Neural progenitor cell (in vitro differentiated cells): ENCODE measurements around the gene GNG10. TPM values are rescaled to one million over a fixed set of nuclear protein-coding genes. Genes with fewer than 3 reads are reported as not detected.

ENCODE experiments used
- DNase-seq: peaks from one replicate; pipeline ENCODE4 v3.0.0-alpha.2; 2016; ENCODE audit warnings: low spot score
- H2AFZ ChIP-seq: fragments of 200-600 bp; sonication (generic); replicated peaks from 2 replicates; pipeline ENCODE4 v1.6.1; 2016; ENCODE audit warnings: antibody characterized with exemption
- H3F3A ChIP-seq: fragments of 200-600 bp; sonication (generic); 2 replicates; pipeline ENCODE4 v1.6.1; 2016; ENCODE audit warnings: antibody characterized with exemption, low read depth
- H3K27ac ChIP-seq: fragments of 200-600 bp; sonication (generic); 2 replicates; pipeline ENCODE4 v1.5.1; 2016; ENCODE audit warnings: mild to moderate bottlenecking
- H3K27me3 ChIP-seq: fragments of 200-600 bp; sonication (generic); 2 replicates; pipeline ENCODE4 v1.6.1; 2016; ENCODE audit warnings: mild to moderate bottlenecking, moderate library complexity
- H3K36me3 ChIP-seq: fragments of 200-600 bp; sonication (generic); 2 replicates; pipeline ENCODE4 v1.5.1; 2016
- H3K4me1 ChIP-seq: fragments of 200-600 bp; sonication (generic); 2 replicates; pipeline ENCODE4 v1.6.1; 2016; ENCODE audit warnings: mixed run types
- H3K4me2 ChIP-seq: fragments of 200-600 bp; sonication (generic); 2 replicates; pipeline ENCODE4 v1.6.1; 2016
- H3K4me3 ChIP-seq: fragments of 200-600 bp; sonication (generic); 2 replicates; pipeline ENCODE4 v1.5.1; 2016
- H3K79me2 ChIP-seq: fragments of 200-600 bp; sonication (generic); 2 replicates; pipeline ENCODE4 v1.6.1; 2016; ENCODE audit warnings: low read depth
- H3K9ac ChIP-seq: fragments of 200-600 bp; sonication (generic); 2 replicates; pipeline ENCODE4 v1.6.1; 2016
- H3K9me3 ChIP-seq: fragments of 200-600 bp; sonication (generic); 2 replicates; pipeline ENCODE4 v1.5.1; 2016; ENCODE audit warnings: low read depth
- H4K20me1 ChIP-seq: fragments of 200-600 bp; sonication (generic); 2 replicates; pipeline ENCODE4 v1.6.1; 2016; ENCODE audit warnings: low read depth
- H3K27ac Mint-ChIP-seq: 3 replicates; pipeline ENCODE4 v1.8.0; 2021; ENCODE audit warnings: mixed read lengths
- H3K27me3 Mint-ChIP-seq: 2 replicates; pipeline ENCODE4 v1.8.0; 2022; ENCODE audit warnings: low read depth, mild to moderate bottlenecking, inconsistent platforms, moderate library complexity, mixed read lengths; ENCODE audit not compliant: insufficient read depth
- H3K36me3 Mint-ChIP-seq: 3 replicates; pipeline ENCODE4 v1.8.0; 2021; ENCODE audit warnings: mixed read lengths
- H3K4me1 Mint-ChIP-seq: 3 replicates; pipeline ENCODE4 v1.8.0; 2021; ENCODE audit warnings: mixed read lengths
- H3K4me3 Mint-ChIP-seq: 3 replicates; pipeline ENCODE4 v1.8.0; 2021; ENCODE audit warnings: mild to moderate bottlenecking, moderate library complexity, mixed read lengths
- H3K9me3 Mint-ChIP-seq: 3 replicates; pipeline ENCODE4 v1.8.0; 2020; ENCODE audit warnings: mixed read lengths
- EZH2 ChIP-seq: fragments of 200-600 bp; sonication (generic); IDR thresholded peaks from 2 replicates; pipeline ENCODE4 v1.6.1; 2017; ENCODE audit warnings: antibody characterized with exemption, mild to moderate bottlenecking, moderate library complexity
- EZH2phosphoT487 ChIP-seq: fragments of 200-600 bp; sonication (generic); IDR thresholded peaks from 2 replicates; pipeline ENCODE4 v1.6.1; 2017; ENCODE audit warnings: antibody characterized with exemption
- total RNA-seq: library from RNA; depleted of rRNA; stranded (reverse); fragments of >200 nt; gene quantifications from 2 replicates; pipeline ENCODE4 v1.2.3, GENCODE V29; 2015; ENCODE audit warnings: low replicate concordance
- TF ChIP-seq, protein P1 (sequence below): fragments of 200-600 bp; sonication (generic); IDR thresholded peaks from 2 replicates; pipeline ENCODE4 v1.5.1; 2017; ENCODE audit warnings: antibody characterized with exemption, mild to moderate bottlenecking

The GNG10 gene
- total RNA-seq, 1 donor from 2014 or later, result 128 TPM

- Mint-ChIP-seq H3K4me3 (no peak overlapping the region), H3K4me1 (no peaks in the 10 kb centered on the region), H3K27me3 (peaks cover 3% of the 10 kb centered on the region), H3K36me3 (peaks cover 31% of the 10 kb centered on the region), H3K9me3 (peaks cover 3% of the 10 kb centered on the region), H3K27ac (no peak overlapping the region)
- no peaks in the 10 kb centered on the region for H3K4me1 ChIP-seq
- H3K9me3 ChIP-seq, result no peaks in the 10 kb centered on the region
- H3K4me2 ChIP-seq, result no peak overlapping the region
- no peak for DNase-seq
- peaks cover 12% of the 10 kb centered on the region for H3K36me3 ChIP-seq
- TF ChIP-seq EZH2phosphoT487 (no peak), EZH2 (no peak)
- TF ChIP-seq, protein P1, sequence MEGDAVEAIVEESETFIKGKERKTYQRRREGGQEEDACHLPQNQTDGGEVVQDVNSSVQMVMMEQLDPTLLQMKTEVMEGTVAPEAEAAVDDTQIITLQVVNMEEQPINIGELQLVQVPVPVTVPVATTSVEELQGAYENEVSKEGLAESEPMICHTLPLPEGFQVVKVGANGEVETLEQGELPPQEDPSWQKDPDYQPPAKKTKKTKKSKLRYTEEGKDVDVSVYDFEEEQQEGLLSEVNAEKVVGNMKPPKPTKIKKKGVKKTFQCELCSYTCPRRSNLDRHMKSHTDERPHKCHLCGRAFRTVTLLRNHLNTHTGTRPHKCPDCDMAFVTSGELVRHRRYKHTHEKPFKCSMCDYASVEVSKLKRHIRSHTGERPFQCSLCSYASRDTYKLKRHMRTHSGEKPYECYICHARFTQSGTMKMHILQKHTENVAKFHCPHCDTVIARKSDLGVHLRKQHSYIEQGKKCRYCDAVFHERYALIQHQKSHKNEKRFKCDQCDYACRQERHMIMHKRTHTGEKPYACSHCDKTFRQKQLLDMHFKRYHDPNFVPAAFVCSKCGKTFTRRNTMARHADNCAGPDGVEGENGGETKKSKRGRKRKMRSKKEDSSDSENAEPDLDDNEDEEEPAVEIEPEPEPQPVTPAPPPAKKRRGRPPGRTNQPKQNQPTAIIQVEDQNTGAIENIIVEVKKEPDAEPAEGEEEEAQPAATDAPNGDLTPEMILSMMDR, result no peak
- H3K4me3 ChIP-seq, result no peak overlapping the region
- H3K27ac ChIP-seq, result no peak overlapping the region
- peaks cover 15% of the 10 kb centered on the region for H3K79me2 ChIP-seq
- H3K27me3 ChIP-seq, result no peaks in the 10 kb centered on the region
- H2AFZ ChIP-seq, result no peak overlapping the region
- H4K20me1 ChIP-seq, result no peaks in the 10 kb centered on the region
- H3F3A ChIP-seq, result no peaks in the 10 kb centered on the region
- H3K9ac ChIP-seq, result no peak overlapping the region
These were observed 13.3 kb upstream of the GNG10 start for GRCh38 chr9:111648066-111648465.

- TF ChIP-seq EZH2phosphoT487 (no peak), EZH2 (no peak)
- TF ChIP-seq, protein P1, result no peak
- Histone ChIP-seq H3K9ac (no peak overlapping the region), H3K79me2 (peaks cover 7% of the 10 kb centered on the region), H2AFZ (no peak overlapping the region), H3K4me2 (no peak overlapping the region), H4K20me1 (no peaks in the 10 kb centered on the region), H3K27me3 (no peaks in the 10 kb centered on the region), H3K4me1 (no peaks in the 10 kb centered on the region), H3K36me3 (peaks cover 14% of the 10 kb centered on the region), H3F3A (no peaks in the 10 kb centered on the region), H3K27ac (no peak overlapping the region), H3K9me3 (no peaks in the 10 kb centered on the region), H3K4me3 (no peak overlapping the region)
- Mint-ChIP-seq H3K27ac (no peak overlapping the region), H3K9me3 (no peaks in the 10 kb centered on the region), H3K4me3 (no peak overlapping the region), H3K27me3 (peaks cover 3% of the 10 kb centered on the region), H3K4me1 (no peaks in the 10 kb centered on the region), H3K36me3 (peaks cover 27% of the 10 kb centered on the region)
- DNase-seq, result no peak
These were observed 12.4 kb upstream of the GNG10 start for GRCh38 chr9:111649016-111649415.

DNA sequence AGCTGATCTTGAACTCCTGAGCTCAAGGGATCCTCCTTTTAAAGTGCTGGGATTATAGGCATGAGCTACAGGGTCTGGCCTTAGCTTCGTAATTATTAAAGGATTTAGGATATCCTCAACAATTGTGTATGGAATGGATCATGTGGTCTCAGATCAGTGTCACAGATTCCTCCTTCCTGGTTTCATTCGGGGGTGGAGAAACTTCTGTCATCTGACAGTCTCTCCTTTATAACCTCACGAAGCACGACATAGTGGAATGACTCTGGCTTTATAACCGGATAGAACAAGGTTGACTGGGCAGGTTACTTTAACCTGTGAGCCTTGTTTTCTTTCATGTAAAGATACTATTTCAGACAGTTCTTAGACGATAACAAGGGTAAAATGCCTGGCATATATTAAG, 4.4 kb upstream of the GNG10 start:
- no peak for DNase-seq
- Histone ChIP-seq H3K36me3 (peaks cover 4% of the 10 kb centered on the region), H3K79me2 (peaks cover 3% of the 10 kb centered on the region), H3K27me3 (peaks cover 19% of the 10 kb centered on the region), H3K4me3 (no peak overlapping the region), H3K9me3 (no peaks in the 10 kb centered on the region), H3K9ac (no peak overlapping the region), H3F3A (peaks cover 9% of the 10 kb centered on the region), H2AFZ (no peak overlapping the region), H4K20me1 (no peaks in the 10 kb centered on the region), H3K27ac (no peak overlapping the region), H3K4me1 (no peaks in the 10 kb centered on the region), H3K4me2 (no peak overlapping the region)
- Mint-ChIP-seq H3K27ac (no peak overlapping the region), H3K9me3 (no peaks in the 10 kb centered on the region), H3K4me1 (peaks cover 4% of the 10 kb centered on the region), H3K36me3 (peaks cover 10% of the 10 kb centered on the region), H3K27me3 (peaks cover 2% of the 10 kb centered on the region), H3K4me3 (no peak overlapping the region)
- TF ChIP-seq, protein P1, result no peak
- TF ChIP-seq EZH2 (no peak), EZH2phosphoT487 (no peak)
